ENCODE measurements around the gene EPB42.
"Not testable (repeated sequence)": the region's sequence is repeated elsewhere in the genome, so short reads cannot be mapped to it uniquely, and the experiment has no call there.

The EPB42 gene

DNA sequence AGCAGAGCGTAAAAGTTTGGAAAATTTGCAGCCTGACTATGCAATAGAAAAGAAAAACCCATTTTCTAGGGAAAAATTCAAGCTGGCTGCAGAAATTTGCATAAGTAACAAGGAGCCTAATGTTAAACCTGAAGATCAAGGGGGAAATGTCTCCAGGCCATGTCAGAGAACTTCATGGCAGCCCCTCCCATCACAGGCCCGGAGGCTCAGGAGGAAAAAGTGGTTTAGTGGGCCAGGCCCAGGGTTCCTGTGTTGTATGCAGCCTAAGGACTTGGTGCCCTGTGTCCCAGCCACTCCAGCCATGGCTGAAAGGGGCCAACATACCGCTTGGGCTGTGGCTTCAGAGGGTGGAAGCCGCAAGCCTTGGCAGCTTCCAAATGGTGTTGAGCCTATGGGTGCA, 22.3 kb downstream of the EPB42 start:
- DNase-seq (ENCODE audit: low spot score in 2 of 2); in situ Hi-C loops (cut with MboI; ENCODE audit: low sequenced_read_pairs); H3K4me3 ChIP-seq; H3K27me3 ChIP-seq (ENCODE audit: low read depth); H3K9me3 ChIP-seq; H3K4me1 ChIP-seq: not testable (repeated sequence)
- peaks cover 15% of the 10 kb centered on the region for H3K36me3 ChIP-seq (replicated peaks)

DNA sequence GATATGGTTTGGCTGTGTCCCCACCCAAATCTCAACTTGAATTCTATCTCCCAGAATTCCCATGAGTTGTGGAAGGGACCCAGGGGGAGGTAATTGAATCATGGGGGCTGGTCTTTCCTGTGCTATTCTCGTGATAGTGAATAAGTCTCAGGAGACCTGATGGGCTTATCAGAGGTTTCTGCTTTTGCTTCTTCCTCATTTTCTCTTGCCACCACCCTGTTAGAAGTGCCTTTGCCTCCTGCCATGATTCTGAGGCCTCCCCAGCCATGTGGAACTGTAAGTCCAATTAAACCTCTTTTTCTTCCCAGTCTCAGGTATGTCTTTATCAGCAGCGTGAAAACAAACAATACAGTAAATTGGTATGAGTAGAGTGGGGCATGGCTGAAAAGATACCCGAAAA, 23.0 kb downstream of the EPB42 start:
- in situ Hi-C loops (cut with MboI; ENCODE audit: low sequenced_read_pairs); H3K4me1 ChIP-seq; H3K9me3 ChIP-seq; H3K4me3 ChIP-seq; DNase-seq (ENCODE audit: low spot score in 2 of 2); H3K27me3 ChIP-seq (ENCODE audit: low read depth): not testable (repeated sequence)
- peaks cover 20% of the 10 kb centered on the region for H3K36me3 ChIP-seq (replicated peaks)

DNA sequence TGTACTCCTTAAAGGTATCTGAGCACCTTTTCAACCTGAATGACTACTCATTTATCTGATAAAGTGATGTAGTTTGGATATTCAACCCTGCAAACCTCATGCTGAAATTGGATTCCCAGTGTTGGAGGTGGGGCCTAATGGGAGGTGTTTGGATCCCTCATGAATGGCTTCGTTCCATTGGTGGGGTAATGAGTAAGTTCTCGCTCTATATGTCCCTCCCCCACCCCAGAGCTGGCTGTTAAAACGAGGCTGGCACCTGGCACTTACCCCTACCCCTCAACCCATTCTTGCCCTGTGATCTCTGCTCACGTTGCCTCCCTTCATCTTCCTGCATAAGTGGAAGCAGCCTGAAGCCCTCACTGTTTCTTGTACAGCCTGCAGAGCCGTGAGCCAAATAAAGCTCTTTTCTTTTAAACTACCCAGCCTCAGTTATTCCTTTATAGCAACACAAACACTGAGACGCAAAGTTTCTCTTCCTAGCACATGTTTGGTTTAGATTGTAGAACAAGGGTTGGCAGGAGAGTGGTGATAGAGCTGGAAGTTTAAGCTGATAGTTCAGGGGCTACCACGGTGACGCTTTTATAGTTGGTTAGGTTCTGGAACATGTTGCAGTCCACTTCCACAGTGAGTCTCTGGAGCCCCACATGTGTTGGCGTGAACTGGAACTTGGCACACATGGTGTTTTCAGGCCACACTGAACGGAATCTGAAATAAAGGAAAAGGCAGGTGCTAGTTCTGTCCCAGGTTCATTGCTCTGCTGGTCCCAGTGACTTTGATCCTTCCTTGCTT, 23.9 kb downstream of the EPB42 start:
- in situ Hi-C loops (cut with MboI; ENCODE audit: low sequenced_read_pairs), result no loop called here
- no peak overlapping the region for H3K4me3 ChIP-seq
- DNase-seq (ENCODE audit: low spot score in 2 of 2), result no peak
- no peaks in the 10 kb centered on the region for H3K9me3 ChIP-seq
- no peaks in the 10 kb centered on the region for H3K4me1 ChIP-seq
- H3K27me3 ChIP-seq (ENCODE audit: low read depth), result no peaks in the 10 kb centered on the region; the same call in 1 of the 2 replicates
- H3K36me3 ChIP-seq (replicated peaks), result peaks cover 28% of the 10 kb centered on the region

DNA sequence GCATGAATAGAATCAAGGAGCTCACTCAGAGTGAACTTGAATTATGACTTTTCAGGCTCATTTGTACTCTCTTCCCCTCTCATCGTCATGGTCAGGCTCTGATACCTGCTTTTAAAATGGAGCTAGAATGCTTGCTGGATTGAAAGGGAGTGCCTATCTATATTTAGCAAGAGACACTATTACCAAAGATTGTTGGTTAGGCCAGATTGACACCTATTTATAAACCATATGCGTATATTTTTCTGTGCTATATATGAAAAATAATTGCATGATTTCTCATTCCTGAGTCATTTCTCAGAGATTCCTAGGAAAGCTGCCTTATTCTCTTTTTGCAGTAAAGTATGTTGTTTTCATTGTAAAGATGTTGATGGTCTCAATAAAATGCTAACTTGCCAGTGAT, 26.0 kb downstream of the EPB42 start:
- Histone ChIP-seq H3K36me3 (replicated peaks) (peaks cover 35% of the 10 kb centered on the region), H3K4me1 (no peaks in the 10 kb centered on the region), H3K27me3 (ENCODE audit: low read depth) (no peaks in the 10 kb centered on the region), H3K4me3 (no peak overlapping the region), H3K9me3 (no peaks in the 10 kb centered on the region)
- DNase-seq (ENCODE audit: low spot score in 2 of 2), result no peak
- in situ Hi-C loops (cut with MboI; ENCODE audit: low sequenced_read_pairs), result no loop called here

DNA sequence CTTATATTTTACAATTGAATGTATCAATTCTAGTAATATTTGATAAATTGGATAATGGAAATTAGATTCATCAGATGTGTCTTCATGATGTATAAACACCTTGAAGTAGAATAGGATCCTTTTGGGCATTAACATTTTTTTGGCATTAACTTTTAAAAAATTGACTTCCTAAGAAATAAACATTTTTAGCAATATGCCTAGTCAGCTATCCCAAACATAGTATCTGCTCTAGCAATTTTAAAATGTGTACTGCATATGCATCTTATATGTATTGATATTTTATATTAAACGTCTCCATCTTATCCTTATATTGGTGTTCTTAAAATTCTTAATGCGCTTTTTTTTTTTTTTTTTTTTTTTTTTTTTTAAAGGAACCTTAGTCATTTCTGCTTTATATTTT, 27.1 kb downstream of the EPB42 start:
- in situ Hi-C loops (cut with MboI; ENCODE audit: low sequenced_read_pairs), result no loop called here
- Histone ChIP-seq H3K36me3 (replicated peaks) (peaks cover 43% of the 10 kb centered on the region), H3K4me3 (no peak overlapping the region)

DNA sequence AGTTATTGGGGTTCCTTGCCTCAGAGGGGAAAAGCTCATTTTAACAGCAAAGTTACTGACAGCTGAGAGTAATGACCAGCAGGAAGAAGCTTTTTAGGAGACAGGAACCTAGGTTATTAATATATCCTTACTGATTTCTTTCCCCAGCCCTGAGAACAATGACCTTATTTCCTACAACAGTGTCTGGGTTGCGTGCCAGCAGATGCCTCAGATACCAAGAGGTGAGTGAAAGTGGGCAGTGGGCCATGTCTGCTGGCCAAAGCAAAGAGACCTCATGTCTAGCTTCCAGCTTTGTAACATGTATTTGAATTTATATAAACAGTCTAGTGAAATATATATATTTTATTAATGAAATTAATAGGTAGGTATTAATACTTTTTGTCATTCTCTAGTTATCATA, 30.6 kb downstream of the EPB42 start:
- no peak for DNase-seq (ENCODE audit: low spot score in 2 of 2)
- H3K4me3 ChIP-seq, result no peak overlapping the region
- in situ Hi-C loops (cut with MboI; ENCODE audit: low sequenced_read_pairs), result no loop called here
- H3K36me3 ChIP-seq (replicated peaks), result peaks cover 45% of the 10 kb centered on the region
- H3K27me3 ChIP-seq (ENCODE audit: low read depth), result no peaks in the 10 kb centered on the region
- peaks cover 7% of the 10 kb centered on the region; the same call in 1 of the 2 replicates for H3K4me1 ChIP-seq
- no peaks in the 10 kb centered on the region for H3K9me3 ChIP-seq

More for the DNA sequence above, 27.1 kb downstream of the EPB42 start:
- no peak for DNase-seq (ENCODE audit: low spot score in 2 of 2)
- H3K27me3 ChIP-seq (ENCODE audit: low read depth), result no peaks in the 10 kb centered on the region
- H3K9me3 ChIP-seq, result no peaks in the 10 kb centered on the region
- H3K4me1 ChIP-seq, result no peaks in the 10 kb centered on the region

DNA sequence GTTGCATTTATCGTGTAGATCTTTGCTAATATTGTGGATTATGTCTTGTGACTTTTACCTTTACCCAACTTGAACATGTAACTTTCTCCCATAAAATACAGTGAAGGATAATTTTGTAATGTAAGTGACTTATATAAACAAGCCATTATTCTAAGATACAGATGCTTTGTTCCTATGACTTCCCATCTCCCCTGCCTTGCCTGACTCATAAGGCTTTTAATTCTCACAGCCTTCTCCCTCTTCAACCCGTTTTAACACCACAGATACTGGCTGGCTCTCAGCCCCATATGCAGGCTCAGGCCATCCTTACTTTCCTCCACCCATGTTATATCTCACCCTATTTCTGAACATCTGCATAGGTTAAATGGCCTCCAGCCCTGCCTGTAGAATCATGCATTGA, 31.5 kb downstream of the EPB42 start:
- H3K36me3 ChIP-seq (replicated peaks), result peaks cover 41% of the 10 kb centered on the region
- in situ Hi-C loops (cut with MboI; ENCODE audit: low sequenced_read_pairs), result no loop called here

DNA sequence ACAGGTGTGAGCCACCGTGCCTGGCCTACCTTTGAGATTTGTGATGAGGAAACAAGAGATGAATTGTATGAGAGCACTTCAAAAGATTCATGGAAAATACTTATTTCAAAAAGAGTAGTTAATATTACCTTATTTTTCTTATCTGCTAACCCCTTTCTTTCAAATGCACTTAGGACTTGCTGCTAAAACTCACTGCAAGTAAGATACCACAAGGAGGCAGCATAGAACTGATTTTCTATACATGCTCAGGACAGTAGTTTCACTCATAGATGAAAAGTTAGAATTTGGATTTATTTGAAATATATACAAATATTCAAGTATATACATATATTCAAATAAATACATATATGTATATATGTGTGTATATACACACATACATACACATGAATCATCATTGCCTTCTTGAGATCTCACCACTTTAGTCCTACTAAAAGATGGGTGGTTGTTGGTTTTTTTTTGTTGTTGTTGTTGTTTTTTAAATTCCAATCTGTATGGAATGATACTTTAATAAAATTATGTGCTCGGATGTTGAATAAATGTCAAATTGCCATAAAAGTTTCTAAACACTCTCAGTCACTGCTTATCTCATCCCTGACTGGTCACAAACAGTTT, 33.2 kb downstream of the EPB42 start:
- peak in 1 of 2 experiments; percentile 55 for DNase-seq (ENCODE audit: low spot score in 2 of 2)
- Histone ChIP-seq H3K4me3 (no peak overlapping the region), H3K36me3 (replicated peaks) (peaks cover 33% of the 10 kb centered on the region), H3K27me3 (ENCODE audit: low read depth) (no peaks in the 10 kb centered on the region), H3K4me1 (peaks cover 10% of the 10 kb centered on the region), H3K9me3 (no peaks in the 10 kb centered on the region)
- in situ Hi-C loops (cut with MboI; ENCODE audit: low sequenced_read_pairs), result no loop called here

More for the DNA sequence above, 31.5 kb downstream of the EPB42 start:
- Histone ChIP-seq H3K4me1 (peaks cover 10% of the 10 kb centered on the region), H3K9me3 (no peaks in the 10 kb centered on the region), H3K27me3 (ENCODE audit: low read depth) (no peaks in the 10 kb centered on the region), H3K4me3 (no peak overlapping the region)
- DNase-seq (ENCODE audit: low spot score in 2 of 2), result no peak

DNA sequence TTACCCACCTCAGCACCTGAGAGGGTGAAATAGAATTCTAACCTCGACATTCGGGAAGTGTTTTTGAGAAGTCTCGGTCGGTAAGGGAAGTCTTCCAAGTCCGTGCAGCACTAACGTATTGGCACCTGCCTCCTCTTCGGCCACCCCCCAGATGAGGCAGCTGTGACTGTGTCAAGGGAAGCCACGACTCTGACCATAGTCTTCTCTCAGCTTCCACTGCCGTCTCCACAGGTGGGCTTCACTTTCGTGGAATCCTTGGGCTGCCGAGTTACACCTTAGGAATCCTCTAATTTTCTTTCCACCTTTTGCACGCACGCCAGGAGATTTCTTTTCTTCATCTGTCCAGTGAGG, 34.8 kb downstream of the EPB42 start:
- no peak for DNase-seq (ENCODE audit: low spot score in 2 of 2)
- Histone ChIP-seq H3K36me3 (replicated peaks) (peaks cover 24% of the 10 kb centered on the region), H3K4me3 (peak overlapping the region; percentile 65), H3K4me1 (peaks cover 10% of the 10 kb centered on the region), H3K9me3 (no peaks in the 10 kb centered on the region), H3K27me3 (ENCODE audit: low read depth) (no peaks in the 10 kb centered on the region)
- in situ Hi-C loops (cut with MboI; ENCODE audit: low sequenced_read_pairs), result no loop called here

DNA sequence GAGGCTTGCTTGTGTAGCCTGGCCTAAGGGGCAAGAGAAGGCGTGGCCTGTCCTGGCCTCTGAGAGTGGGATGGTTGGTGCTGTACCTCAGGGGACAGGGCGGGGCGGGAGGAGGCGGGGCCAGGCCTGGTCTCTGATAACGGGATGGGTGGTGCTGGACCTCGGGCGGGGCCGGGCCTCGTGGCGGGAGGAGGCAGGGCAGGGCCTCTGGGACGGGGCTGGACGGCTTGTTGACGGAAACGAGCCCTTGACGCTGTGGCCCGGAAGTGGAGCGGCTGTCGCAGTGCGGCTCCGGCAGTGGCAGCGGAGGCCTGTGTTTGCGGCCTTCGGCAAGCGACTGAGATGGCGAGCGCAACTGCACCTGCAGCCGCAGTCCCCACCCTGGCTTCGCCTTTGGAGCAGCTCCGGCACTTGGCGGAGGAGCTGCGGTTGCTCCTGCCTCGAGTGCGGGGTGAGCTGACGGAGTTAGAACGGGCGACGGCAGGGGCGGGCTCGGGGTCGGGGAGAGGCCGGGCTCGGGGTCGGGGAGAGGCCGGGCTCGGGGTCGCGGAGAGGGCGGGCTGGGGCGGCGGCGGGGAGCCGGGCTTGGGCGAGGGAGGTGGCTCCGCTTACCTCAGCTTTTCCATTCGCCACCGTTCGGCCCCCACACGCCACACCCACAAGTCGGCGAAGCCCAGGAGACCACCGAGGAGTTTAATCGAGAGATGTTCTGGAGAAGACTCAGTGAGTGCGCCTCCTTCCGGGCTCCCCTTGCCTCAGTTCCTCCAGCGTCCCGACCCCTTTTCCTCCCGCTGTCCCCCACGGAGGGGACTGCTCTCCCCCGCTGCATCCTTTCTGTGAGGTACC, 35.4 kb downstream of the EPB42 start, which contains the start of gene CCNDBP1:
Gene CCNDBP1, plus strand, starts transcription at position 247 of the 846 bp plus-strand sequence. Its CDS starts 96 bp downstream, at position 343.
- Histone ChIP-seq H3K4me1 (peaks cover 10% of the 10 kb centered on the region), H3K27me3 (ENCODE audit: low read depth) (no peaks in the 10 kb centered on the region), H3K36me3 (replicated peaks) (peaks cover 24% of the 10 kb centered on the region), H3K9me3 (no peaks in the 10 kb centered on the region), H3K4me3 (peak within 1 kb of the TSS; percentile 65)
- DNase-seq (ENCODE audit: low spot score in 2 of 2), result peak; percentile 91 to 100
- in situ Hi-C loops (cut with MboI; ENCODE audit: low sequenced_read_pairs), result no loop called here

DNA sequence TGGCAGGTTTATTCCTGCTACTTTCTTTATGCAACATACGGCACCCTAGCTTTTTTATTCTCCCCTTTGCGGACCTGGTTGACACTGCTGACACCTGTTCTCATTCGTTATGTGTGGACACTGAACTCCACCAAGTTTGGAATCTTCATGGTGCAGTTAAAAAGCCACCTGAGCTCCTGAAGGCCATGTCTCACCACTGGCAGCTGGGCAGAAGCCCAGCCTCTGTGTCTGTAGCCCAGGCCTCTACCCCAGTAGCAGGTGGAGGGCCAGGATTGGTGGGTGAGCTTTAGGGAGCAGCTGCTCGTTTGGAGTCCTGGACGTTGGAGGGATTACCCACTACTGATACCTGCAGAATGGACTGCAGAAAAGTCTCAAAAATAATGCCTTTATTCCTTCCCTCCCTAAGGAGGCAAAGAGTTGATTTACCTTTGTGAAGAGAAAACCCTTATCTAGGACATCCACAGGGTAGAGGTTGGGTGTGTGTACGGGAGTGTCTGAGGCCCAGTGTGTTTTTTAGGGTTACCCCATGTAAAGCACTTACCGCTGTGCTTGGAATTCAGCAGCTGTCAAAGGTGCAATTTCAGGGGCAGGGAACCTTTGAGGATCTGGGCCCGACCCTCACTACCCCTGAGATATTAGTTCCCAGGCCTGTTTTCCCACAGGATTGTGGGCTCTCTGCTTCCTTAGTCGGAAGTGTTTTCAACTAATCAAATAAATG, 36.3 kb downstream of the EPB42 start:
- no peak overlapping the region for H3K4me3 ChIP-seq
- in situ Hi-C loops (cut with MboI; ENCODE audit: low sequenced_read_pairs), result no loop called here
- DNase-seq (ENCODE audit: low spot score in 2 of 2), result no peak

DNA sequence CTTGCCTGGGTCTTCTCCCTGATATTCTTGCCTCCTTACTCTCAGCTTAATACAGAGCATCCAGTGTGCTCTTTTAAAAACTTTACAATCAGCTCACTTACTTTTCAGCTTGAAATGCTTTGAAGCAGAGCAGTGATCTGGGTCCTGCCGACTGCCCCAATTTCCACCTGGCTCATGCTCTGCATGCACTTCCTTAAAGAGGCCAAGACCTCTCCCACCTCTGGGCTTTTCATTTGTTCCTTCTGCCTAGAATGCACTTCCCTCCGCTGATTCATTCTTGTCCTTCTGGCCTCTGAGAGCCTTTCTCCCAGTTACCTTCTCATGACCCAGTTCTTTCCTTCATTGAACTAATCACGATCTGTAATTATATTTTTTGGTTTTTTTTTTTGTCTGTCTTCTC, 37.5 kb downstream of the EPB42 start:
- H3K27me3 ChIP-seq (ENCODE audit: low read depth), result no peaks in the 10 kb centered on the region
- no peak for DNase-seq (ENCODE audit: low spot score in 2 of 2)
- H3K4me3 ChIP-seq, result no peak overlapping the region
- H3K9me3 ChIP-seq, result no peaks in the 10 kb centered on the region
- in situ Hi-C loops (cut with MboI; ENCODE audit: low sequenced_read_pairs), result no loop called here
- peaks cover 12% of the 10 kb centered on the region; the same call in 1 of the 2 replicates for H3K36me3 ChIP-seq (replicated peaks)
- peaks cover 10% of the 10 kb centered on the region for H3K4me1 ChIP-seq

More for the DNA sequence above, 36.3 kb downstream of the EPB42 start:
- peaks cover 17% of the 10 kb centered on the region for H3K36me3 ChIP-seq (replicated peaks)
- H3K4me1 ChIP-seq, result peaks cover 10% of the 10 kb centered on the region
- H3K9me3 ChIP-seq, result no peaks in the 10 kb centered on the region
- H3K27me3 ChIP-seq (ENCODE audit: low read depth), result no peaks in the 10 kb centered on the region

DNA sequence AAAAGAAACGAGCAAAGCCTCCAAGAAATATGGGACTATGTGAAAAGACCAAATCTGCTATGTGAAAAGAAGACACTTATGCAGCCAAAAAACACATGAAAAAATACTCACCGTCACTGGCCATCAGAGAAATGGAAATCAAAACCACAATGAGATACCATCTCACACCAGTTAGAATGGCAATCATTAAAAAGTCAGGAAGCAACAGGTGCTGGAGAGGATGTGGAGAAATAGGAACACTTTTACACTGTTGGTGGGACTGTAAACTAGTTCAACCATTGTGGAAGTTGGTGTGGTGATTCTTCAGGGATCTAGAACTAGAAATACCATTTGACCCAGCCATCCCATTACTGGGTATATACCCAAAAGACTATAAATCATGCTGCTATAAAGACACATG, 43.7 kb downstream of the EPB42 start:
- H3K27me3 ChIP-seq (ENCODE audit: low read depth); H3K36me3 ChIP-seq (replicated peaks); H3K4me1 ChIP-seq; in situ Hi-C loops (cut with MboI; ENCODE audit: low sequenced_read_pairs); DNase-seq (ENCODE audit: low spot score in 2 of 2); H3K4me3 ChIP-seq; H3K9me3 ChIP-seq: not testable (repeated sequence)
